ENCODE data around the gene DHODH. TPM values are rescaled to one million over a fixed set of nuclear protein-coding genes. Genes with fewer than 3 reads are reported as not detected.

Gene DHODH
- total RNA-seq, result 1 to 10 TPM; 6.9 to 7.6 TPM

GRCh38 chr16:72008424-72009216 is at the start of gene DHODH:
Gene DHODH, plus strand, starts transcription at chr16:72008744. Its CDS starts 21 bp downstream, at chr16:72008765.
- Mint-ChIP-seq H3K4me1 (peaks cover 26% of the 10 kb centered on the region), H3K27me3 (no peaks in the 10 kb centered on the region), H3K4me3 (peak within 1 kb of the TSS; percentile 89), H3K9me3 (no peaks in the 10 kb centered on the region), H3K27ac (peak within 1 kb of the TSS; percentile 73), H3K36me3 (ENCODE audit: low read depth) (no peaks in the 10 kb centered on the region)
- DNase-seq, result peak; percentile 98
- ChIA-PET CTCF (interaction anchor here (0.7 kb wide), 1 partner anchor 35 kb away, joined by 5 read pairs; no protein-coding TSS in a partner anchor), POLR2A (no interaction called here)

GRCh38 chr16:71961066-71962039 is 47.2 kb upstream of the DHODH start:
- Mint-ChIP-seq H3K27ac (no peak overlapping the region), H3K4me1 (peaks cover 15% of the 10 kb centered on the region), H3K9me3 (no peaks in the 10 kb centered on the region), H3K36me3 (ENCODE audit: low read depth) (no peaks in the 10 kb centered on the region), H3K4me3 (no peak overlapping the region), H3K27me3 (peaks cover 7% of the 10 kb centered on the region)
- DNase-seq, result peak; percentile 85
- ChIA-PET POLR2A (interaction anchor here (0.9 kb wide), 1 partner anchor 9 kb away, joined by 3 read pairs; no protein-coding TSS in a partner anchor), CTCF (interaction anchor here (0.6 to 3.9 kb wide), 50 partner anchors 10 to 423 kb away, joined by 3 to 19 read pairs (median 4); partner anchors contain the start of genes AP1G1, IST1, PKD1L3 and ZNF821)

- CTCF ChIA-PET, result interaction anchor here (1.4 to 3.9 kb wide), 2 partner anchors 80 to 398 kb away, joined by 3 to 19 read pairs; partner anchors contain the start of gene ZNF821
- Mint-ChIP-seq H3K36me3 (ENCODE audit: low read depth) (no peaks in the 10 kb centered on the region), H3K27ac (no peak overlapping the region), H3K9me3 (no peaks in the 10 kb centered on the region), H3K4me3 (no peak overlapping the region), H3K27me3 (peaks cover 7% of the 10 kb centered on the region), H3K4me1 (peaks cover 8% of the 10 kb centered on the region)
- DNase-seq, result no peak
- POLR2A ChIA-PET, result no interaction called here
Measured at GRCh38 chr16:71963125-71963875, 45.2 kb upstream of the DHODH start.

- no peak overlapping the region for H3K4me3 Mint-ChIP-seq
- no peaks in the 10 kb centered on the region for H3K9me3 Mint-ChIP-seq
- peaks cover 8% of the 10 kb centered on the region for H3K4me1 Mint-ChIP-seq
- no peaks in the 10 kb centered on the region for H3K36me3 Mint-ChIP-seq (ENCODE audit: low read depth)
- DNase-seq, result no peak
- H3K27me3 Mint-ChIP-seq, result peaks cover 7% of the 10 kb centered on the region
- H3K27ac Mint-ChIP-seq, result no peak overlapping the region
- ChIA-PET CTCF (interaction anchor here (0.7 kb wide), 1 partner anchor 208 kb away, joined by 3 read pairs; no protein-coding TSS in a partner anchor), POLR2A (no interaction called here)
Measured at GRCh38 chr16:71965223-71965622, 43.3 kb upstream of the DHODH start.

- CTCF ChIA-PET, result interaction anchor here (0.7 kb wide), 1 partner anchor 12 kb away, joined by 3 read pairs; no protein-coding TSS in a partner anchor
- H3K9me3 Mint-ChIP-seq, result no peaks in the 10 kb centered on the region
- no peak overlapping the region for H3K4me3 Mint-ChIP-seq
- no peaks in the 10 kb centered on the region for H3K27me3 Mint-ChIP-seq
- peaks cover 8% of the 10 kb centered on the region for H3K4me1 Mint-ChIP-seq
- POLR2A ChIA-PET, result no interaction called here
- H3K27ac Mint-ChIP-seq, result no peak overlapping the region
- no peak for DNase-seq
- no peaks in the 10 kb centered on the region for H3K36me3 Mint-ChIP-seq (ENCODE audit: low read depth)
Measured at GRCh38 chr16:71966932-71967331, 41.6 kb upstream of the DHODH start.

- Mint-ChIP-seq H3K27me3 (no peaks in the 10 kb centered on the region), H3K4me3 (no peak overlapping the region), H3K27ac (no peak overlapping the region), H3K36me3 (ENCODE audit: low read depth) (no peaks in the 10 kb centered on the region), H3K9me3 (no peaks in the 10 kb centered on the region), H3K4me1 (no peaks in the 10 kb centered on the region)
- ChIA-PET POLR2A (no interaction called here), CTCF (no interaction called here)
- no peak for DNase-seq
Measured at GRCh38 chr16:71969353-71969752, 39.2 kb upstream of the DHODH start.

- Mint-ChIP-seq H3K4me3 (no peak overlapping the region), H3K36me3 (ENCODE audit: low read depth) (no peaks in the 10 kb centered on the region), H3K27me3 (no peaks in the 10 kb centered on the region), H3K9me3 (no peaks in the 10 kb centered on the region), H3K4me1 (no peaks in the 10 kb centered on the region), H3K27ac (no peak overlapping the region)
- ChIA-PET POLR2A (no interaction called here), CTCF (interaction anchor here (1.2 kb wide), 1 partner anchor 10 kb away, joined by 4 read pairs; no protein-coding TSS in a partner anchor)
- no peak for DNase-seq
Measured at GRCh38 chr16:71971571-71971970, 37.0 kb upstream of the DHODH start.

GRCh38 chr16:71972356-71972755 is 36.2 kb upstream of the DHODH start:
- no peaks in the 10 kb centered on the region for H3K4me1 Mint-ChIP-seq
- no peak overlapping the region for H3K27ac Mint-ChIP-seq
- ChIA-PET POLR2A (no interaction called here), CTCF (interaction anchor here (3.5 kb wide), 1 partner anchor 11 kb away, joined by 9 read pairs; no protein-coding TSS in a partner anchor)
- no peak overlapping the region for H3K4me3 Mint-ChIP-seq
- H3K9me3 Mint-ChIP-seq, result no peaks in the 10 kb centered on the region
- no peaks in the 10 kb centered on the region for H3K27me3 Mint-ChIP-seq
- H3K36me3 Mint-ChIP-seq (ENCODE audit: low read depth), result no peaks in the 10 kb centered on the region
- DNase-seq, result no peak

GRCh38 chr16:71973001-71973400 is 35.5 kb upstream of the DHODH start:
- Mint-ChIP-seq H3K4me3 (no peak overlapping the region), H3K36me3 (ENCODE audit: low read depth) (no peaks in the 10 kb centered on the region)
- POLR2A ChIA-PET, result no interaction called here

GRCh38 chr16:71974068-71974818 is 34.3 kb upstream of the DHODH start:
- H3K4me1 Mint-ChIP-seq, result no peaks in the 10 kb centered on the region
- no peak overlapping the region for H3K4me3 Mint-ChIP-seq
- CTCF ChIA-PET, result interaction anchor here (0.6 to 3.5 kb wide), 2 partner anchors 13 to 35 kb away, joined by 5 to 9 read pairs; no protein-coding TSS in a partner anchor
- peaks cover 3% of the 10 kb centered on the region for H3K27me3 Mint-ChIP-seq
- no peaks in the 10 kb centered on the region for H3K9me3 Mint-ChIP-seq
- no peak overlapping the region for H3K27ac Mint-ChIP-seq
- DNase-seq, result no peak
- POLR2A ChIA-PET, result no interaction called here
- no peaks in the 10 kb centered on the region for H3K36me3 Mint-ChIP-seq (ENCODE audit: low read depth)

More at GRCh38 chr16:71973001-71973400, 35.5 kb upstream of the DHODH start:
- H3K27ac Mint-ChIP-seq, result no peak overlapping the region
- no peak for DNase-seq
- no peaks in the 10 kb centered on the region for H3K9me3 Mint-ChIP-seq
- H3K4me1 Mint-ChIP-seq, result no peaks in the 10 kb centered on the region
- peaks cover under 1% of the 10 kb centered on the region for H3K27me3 Mint-ChIP-seq
- CTCF ChIA-PET, result interaction anchor here (3.5 kb wide), 1 partner anchor 12 kb away, joined by 9 read pairs; no protein-coding TSS in a partner anchor

- Mint-ChIP-seq H3K36me3 (ENCODE audit: low read depth) (no peaks in the 10 kb centered on the region), H3K27me3 (peaks cover 24% of the 10 kb centered on the region), H3K4me3 (no peak overlapping the region), H3K27ac (no peak overlapping the region), H3K9me3 (no peaks in the 10 kb centered on the region), H3K4me1 (no peaks in the 10 kb centered on the region)
- POLR2A ChIA-PET, result no interaction called here
- DNase-seq, result no peak
- CTCF ChIA-PET, result no interaction called here
Measured at GRCh38 chr16:71985262-71985974, 23.1 kb upstream of the DHODH start.

Measured in activated CD4-positive, alpha-beta memory T cell treated with anti-CD3 and anti-CD28 coated beads, Interleukin-2, amount 10 ng/mL, durations not matched to agents 7 days and 5 days (primary cell).